HEK293T (cell line): ENCODE results near the gene NAMPT.

Experiments
- ARNT ChIP-seq: fragments of 450-650 bp; IDR thresholded peaks from 2 replicates; pipeline ENCODE4 v1.6.1; 2017; ENCODE audit warnings: mild to moderate bottlenecking
- BHLHE40 ChIP-seq: fragments of 450-650 bp; IDR thresholded peaks from 2 replicates; pipeline ENCODE4 v1.6.1; 2016; ENCODE audit warnings: mild to moderate bottlenecking, moderate library complexity, borderline replicate concordance
- CTBP1 ChIP-seq: fragments of 450-650 bp; IDR thresholded peaks from 2 replicates; pipeline ENCODE4 v1.6.1; 2016; ENCODE audit warnings: borderline replicate concordance
- ELF4 ChIP-seq: fragments of 450-650 bp; IDR thresholded peaks from 2 replicates; pipeline ENCODE4 v1.6.1; 2017; ENCODE audit warnings: antibody characterized with exemption
- FOXA1 ChIP-seq: fragments of 450-650 bp; IDR thresholded peaks from 2 replicates; pipeline ENCODE4 v1.6.1; 2016; ENCODE audit warnings: mild to moderate bottlenecking
- FOXK2 ChIP-seq: fragments of 450-650 bp; IDR thresholded peaks from 2 replicates; pipeline ENCODE4 v1.6.1; 2016; ENCODE audit warnings: mild to moderate bottlenecking
- FOXM1 ChIP-seq: fragments of 450-650 bp; IDR thresholded peaks from 2 replicates; pipeline ENCODE4 v1.6.1; 2017; ENCODE audit warnings: mild to moderate bottlenecking, borderline replicate concordance
- LEF1 ChIP-seq: fragments of 450-650 bp; IDR thresholded peaks from 2 replicates; pipeline ENCODE4 v1.6.1; 2017; ENCODE audit warnings: mild to moderate bottlenecking, borderline replicate concordance
- NFRKB ChIP-seq: fragments of 450-650 bp; IDR thresholded peaks from 2 replicates; pipeline ENCODE4 v1.6.1; 2016; ENCODE audit warnings: mild to moderate bottlenecking, moderate library complexity
- PKNOX1 ChIP-seq: fragments of 450-650 bp; IDR thresholded peaks from 2 replicates; pipeline ENCODE4 v1.6.1; 2016
- SP1 ChIP-seq: fragments of 450-650 bp; IDR thresholded peaks from 2 replicates; pipeline ENCODE4 v1.6.1; 2017
- SUZ12 ChIP-seq: fragments of 450-650 bp; IDR thresholded peaks from 2 replicates; pipeline ENCODE4 v1.6.1; 2016; ENCODE audit warnings: mild to moderate bottlenecking
- TARDBP ChIP-seq: fragments of 450-650 bp; IDR thresholded peaks from 2 replicates; pipeline ENCODE4 v1.6.1; 2016
- ZNF384 ChIP-seq: fragments of 450-650 bp; IDR thresholded peaks from 2 replicates; pipeline ENCODE4 v1.6.1; 2016

GRCh38 chr7:106236065-106236464 is 48.7 kb downstream of the NAMPT start:
- no peak for TF ChIP-seq FOXM1
- TF ChIP-seq TARDBP, result no peak
- no peak for TF ChIP-seq SP1
- TF ChIP-seq ZNF384, result no peak
- TF ChIP-seq CTBP1, result no peak
- no peak for TF ChIP-seq SUZ12
- TF ChIP-seq ARNT, result no peak
- TF ChIP-seq FOXA1, result no peak
- TF ChIP-seq FOXK2, result no peak
- TF ChIP-seq LEF1, result no peak
- TF ChIP-seq BHLHE40, result no peak
- no peak for TF ChIP-seq ELF4
- no peak for TF ChIP-seq NFRKB
- TF ChIP-seq PKNOX1, result no peak
